HG02973 (cell line): ENCODE measurements around the gene THBS2.
"Not testable (repeated sequence)": the region's sequence is repeated elsewhere in the genome, so short reads cannot be mapped to it uniquely, and the experiment has no call there.

Source experiments
- ATAC-seq: cut with Tn5 transposase; IDR thresholded peaks from one replicate; pipeline ENCODE4 v1.9.1; 2021; ENCODE audit warnings: moderate library complexity; ENCODE audit not compliant: unreplicated experiment

The THBS2 gene

GRCh38 chr6:169188051-169188470 is 65.6 kb downstream of the THBS2 start:
- ATAC-seq = no peak

- no peak for ATAC-seq
These were observed 67.0 kb downstream of the THBS2 start for GRCh38 chr6:169186496-169187169.

- no peak for ATAC-seq
These were observed 67.8 kb downstream of the THBS2 start for GRCh38 chr6:169185692-169186485.

- ATAC-seq = no peak
These were observed 68.6 kb downstream of the THBS2 start for GRCh38 chr6:169185011-169185521.

GRCh38 chr6:169184419-169184818 is 69.2 kb downstream of the THBS2 start:
- ATAC-seq = no peak

GRCh38 chr6:169183233-169183632 is 70.4 kb downstream of the THBS2 start:
- ATAC-seq = no peak

- ATAC-seq = not testable (repeated sequence)
These were observed 73.8 kb downstream of the THBS2 start for GRCh38 chr6:169179831-169180230.

- no peak for ATAC-seq
These were observed 76.0 kb downstream of the THBS2 start for GRCh38 chr6:169177516-169178166.

- no peak for ATAC-seq
These were observed 77.2 kb downstream of the THBS2 start for GRCh38 chr6:169176361-169176991.

- ATAC-seq = no peak
These were observed 78.2 kb downstream of the THBS2 start for GRCh38 chr6:169175360-169175887.

GRCh38 chr6:169174516-169175359 is 78.9 kb downstream of the THBS2 start:
- no peak for ATAC-seq

GRCh38 chr6:169173532-169174268 is 79.9 kb downstream of the THBS2 start:
- ATAC-seq = no peak

GRCh38 chr6:169172946-169173345 is 80.7 kb downstream of the THBS2 start:
- no peak for ATAC-seq

GRCh38 chr6:169172456-169172855 is 81.2 kb downstream of the THBS2 start:
- no peak for ATAC-seq

- ATAC-seq = no peak
These were observed 81.7 kb downstream of the THBS2 start for GRCh38 chr6:169171951-169172350.

GRCh38 chr6:169171016-169171415 is 82.6 kb downstream of the THBS2 start:
- no peak for ATAC-seq

- ATAC-seq = no peak
These were observed 83.1 kb downstream of the THBS2 start for GRCh38 chr6:169170583-169170955.

- ATAC-seq = no peak
These were observed 83.6 kb downstream of the THBS2 start for GRCh38 chr6:169169941-169170582.

- ATAC-seq = no peak
These were observed 84.3 kb downstream of the THBS2 start for GRCh38 chr6:169169375-169169774.
